Urinary bladder (tissue), 4 donors: Measurements from ENCODE around the gene LCK. TPM values are rescaled to one million over a fixed set of nuclear protein-coding genes. Genes with fewer than 3 reads are reported as not detected.

Experiments
- DNase-seq: peaks from one replicate; pipeline ENCODE4 v3.0.0-alpha.2; 2015; ENCODE audit errors: extremely low spot score
- H3K27ac ChIP-seq: one replicate; pipeline ENCODE4 v1.5.1; 2013; ENCODE audit warnings: low read depth, mild to moderate bottlenecking, moderate library complexity
- H3K36me3 ChIP-seq: one replicate; pipeline ENCODE4 v1.6.1; 2013; ENCODE audit warnings: mild to moderate bottlenecking, moderate library complexity; ENCODE audit not compliant: insufficient read depth
- H3K4me1 ChIP-seq: one replicate; pipeline ENCODE4 v1.6.1; 2013; ENCODE audit warnings: mild to moderate bottlenecking, moderate library complexity; ENCODE audit not compliant: insufficient read depth
- H3K4me3 ChIP-seq: one replicate; pipeline ENCODE4 v1.5.1; 2013; ENCODE audit warnings: low read depth, low read length
- WGBS: extraction: QIAGEN DNeasy Blood & Tissue Kit; methylation state at CpG from one replicate; pipeline ENCODE4 v1.1.7; 2013; 5-methylcytosine and 5-hydroxymethylcytosine counted together
- polyA plus RNA-seq: library from polyadenylated mRNA; stranded (reverse); fragments of 200-250 nt; gene quantifications from one replicate; pipeline ENCODE4 v1.2.3, GENCODE V29; 2013
- total RNA-seq: library from RNA; depleted of rRNA; stranded (reverse); fragments of >200 nt; gene quantifications from one replicate; pipeline ENCODE4 v1.2.3, GENCODE V29; 2014
- donor health status: healthy with polysubstance abuse.
- donor health status: healthy.

Gene LCK
- total and polyA plus RNA-seq, 2 donors = 0.90 to 2.1 TPM

GRCh38 chr1:32223683-32224082 lies 27.4 kb upstream of the LCK start:
- 79% methylated on average over 3 of the region's 3 CpGs for WGBS
- Histone ChIP-seq H3K4me3 (no peak overlapping the region), H3K4me1 (no peaks in the 10 kb centered on the region)

GRCh38 chr1:32224285-32224684 lies 26.8 kb upstream of the LCK start:
- no peak overlapping the region for H3K27ac ChIP-seq
- H3K36me3 ChIP-seq = peaks cover 7% of the 10 kb centered on the region
- H3K4me3 ChIP-seq = no peak overlapping the region

More at GRCh38 chr1:32223683-32224082, 27.4 kb upstream of the LCK start:
- DNase-seq = no peak
- Histone ChIP-seq H3K27ac (no peak overlapping the region), H3K36me3 (peaks cover 4% of the 10 kb centered on the region)

GRCh38 chr1:32228771-32229170 lies 22.3 kb upstream of the LCK start:
- WGBS = 80% methylated on average over 3 of the region's 3 CpGs
- DNase-seq = no peak
- H3K27ac ChIP-seq = no peak overlapping the region
- no peak overlapping the region for H3K4me3 ChIP-seq
- H3K36me3 ChIP-seq = peaks cover 10% of the 10 kb centered on the region
- H3K4me1 ChIP-seq = no peaks in the 10 kb centered on the region

More at GRCh38 chr1:32224285-32224684, 26.8 kb upstream of the LCK start:
- H3K4me1 ChIP-seq = no peaks in the 10 kb centered on the region
- DNase-seq = no peak
- WGBS = 91% methylated on average over 4 of the region's 4 CpGs

GRCh38 chr1:32231843-32232432 lies 19.1 kb upstream of the LCK start:
- DNase-seq = no peak
- H3K36me3 ChIP-seq = peaks cover 10% of the 10 kb centered on the region
- H3K4me3 ChIP-seq = no peak overlapping the region
- no peak overlapping the region for H3K27ac ChIP-seq
- 85% methylated on average over 5 of the region's 5 CpGs for WGBS
- H3K4me1 ChIP-seq = no peaks in the 10 kb centered on the region

- no peak overlapping the region for H3K27ac ChIP-seq
- no peak for DNase-seq
- H3K4me1 ChIP-seq = no peaks in the 10 kb centered on the region
- WGBS = 87% methylated on average over 8 of the region's 8 CpGs
- peaks cover 10% of the 10 kb centered on the region for H3K36me3 ChIP-seq
- no peak overlapping the region for H3K4me3 ChIP-seq
These were observed 18.3 kb upstream of the LCK start for GRCh38 chr1:32232558-32233304.

GRCh38 chr1:32234792-32235191 lies 16.3 kb upstream of the LCK start:
- Histone ChIP-seq H3K4me3 (no peak overlapping the region), H3K36me3 (peaks cover 2% of the 10 kb centered on the region), H3K27ac (no peak overlapping the region), H3K4me1 (no peaks in the 10 kb centered on the region)
- 83% methylated on average over 7 of the region's 7 CpGs for WGBS
- no peak for DNase-seq

GRCh38 chr1:32239337-32239736 lies 11.7 kb upstream of the LCK start:
- Histone ChIP-seq H3K27ac (no peak overlapping the region), H3K36me3 (no peaks in the 10 kb centered on the region), H3K4me1 (no peaks in the 10 kb centered on the region), H3K4me3 (no peak overlapping the region)
- 65% methylated on average over 4 of the region's 4 CpGs for WGBS
- DNase-seq = no peak

GRCh38 chr1:32239790-32240139 lies 11.3 kb upstream of the LCK start:
- DNase-seq = no peak
- Histone ChIP-seq H3K36me3 (no peaks in the 10 kb centered on the region), H3K4me3 (no peak overlapping the region), H3K27ac (no peak overlapping the region), H3K4me1 (no peaks in the 10 kb centered on the region)
- WGBS = 56% methylated on average over 20 of the region's 20 CpGs

- no peak for DNase-seq
- no peaks in the 10 kb centered on the region for H3K4me1 ChIP-seq
- H3K27ac ChIP-seq = peak overlapping the region; percentile 40
- peak overlapping the region; percentile 53 for H3K4me3 ChIP-seq
- 2% methylated on average over 62 of the region's 62 CpGs for WGBS
- H3K36me3 ChIP-seq = no peaks in the 10 kb centered on the region
These were observed 10.7 kb upstream of the LCK start for GRCh38 chr1:32240140-32240951.

GRCh38 chr1:32241001-32241763 lies 9.9 kb upstream of the LCK start:
- under 1% methylated on average over 55 of the region's 55 CpGs for WGBS
- Histone ChIP-seq H3K4me1 (no peaks in the 10 kb centered on the region), H3K27ac (peak overlapping the region; percentile 40), H3K4me3 (peak overlapping the region; percentile 53), H3K36me3 (no peaks in the 10 kb centered on the region)
- DNase-seq = no peak

- Histone ChIP-seq H3K27ac (no peak overlapping the region), H3K4me1 (no peaks in the 10 kb centered on the region), H3K4me3 (no peak overlapping the region), H3K36me3 (no peaks in the 10 kb centered on the region)
- DNase-seq = no peak
- 34% methylated on average over 7 of the region's 7 CpGs for WGBS
These were observed 8.7 kb upstream of the LCK start for GRCh38 chr1:32242341-32242851.

- WGBS = 22% methylated on average over 3 of the region's 3 CpGs
- H3K4me1 ChIP-seq = no peaks in the 10 kb centered on the region
- no peaks in the 10 kb centered on the region for H3K36me3 ChIP-seq
- no peak within 1 kb of the TSS for H3K4me3 ChIP-seq
- no peak for DNase-seq
- H3K27ac ChIP-seq = peak within 1 kb of the TSS; percentile 54
These were observed 4.2 kb upstream of the LCK start, which contains the start of gene FAM167B for GRCh38 chr1:32246888-32247273. FAM167B (plus strand) TSS chr1:32247222; CDS start chr1:32247422, 200 bp downstream.

- H3K4me1 ChIP-seq = no peaks in the 10 kb centered on the region
- H3K4me3 ChIP-seq = no peak overlapping the region
- no peak for DNase-seq
- 65% methylated on average over 12 of the region's 12 CpGs for WGBS
- peak overlapping the region; percentile 54 for H3K27ac ChIP-seq
- H3K36me3 ChIP-seq = no peaks in the 10 kb centered on the region
These were observed 3.6 kb upstream of the LCK start for GRCh38 chr1:32247452-32247851.
